GM20000 (cell line): ENCODE data around the gene PSMC5.

Experiments used
- DNase-seq: peaks from one replicate; pipeline ENCODE4 v3.0.0; 2012; ENCODE audit warnings: low spot score
- CTCF ChIP-seq: IDR thresholded peaks from 2 replicates; pipeline ENCODE4 v1.5.1; 2012; ENCODE audit warnings: mild to moderate bottlenecking, control low read depth; ENCODE audit errors: extremely low read depth, missing control alignments

Gene PSMC5

GRCh38 chr17:63822537-63822936 is 4.7 kb upstream of the PSMC5 start:
- no peak for TF ChIP-seq CTCF
- no peak for DNase-seq

DNA sequence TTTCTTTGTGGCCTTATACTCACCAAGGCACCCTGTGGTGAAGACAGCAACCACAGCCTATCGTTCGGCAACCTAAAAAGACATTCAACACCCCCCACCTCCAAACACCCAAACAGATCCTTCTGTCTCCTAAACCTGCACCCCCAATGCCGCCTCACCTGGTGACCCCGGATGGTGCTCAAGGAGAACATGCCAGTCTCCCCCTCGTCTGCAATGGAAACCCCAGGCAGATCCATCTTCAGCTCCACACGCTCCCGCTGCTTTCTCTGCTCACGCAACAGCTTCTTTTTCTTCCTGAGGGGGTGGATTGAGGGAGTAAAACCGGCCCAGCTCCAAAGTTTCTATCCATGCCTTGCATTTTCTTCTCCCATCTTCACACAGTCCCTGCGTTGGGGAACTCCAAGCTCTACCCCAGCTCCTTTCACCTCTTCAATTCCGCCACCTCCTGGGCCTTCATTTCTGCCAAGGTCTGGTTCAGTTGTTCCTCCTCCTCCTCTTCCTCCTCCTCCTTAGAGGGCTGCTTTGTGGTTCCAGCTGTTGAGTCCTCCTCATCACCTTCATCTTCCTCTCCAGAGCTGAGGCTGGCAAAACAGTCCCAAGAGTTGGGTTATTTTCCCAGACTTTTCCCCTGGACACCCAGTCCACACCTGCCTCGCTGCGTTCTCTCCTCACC is 3.4 kb upstream of the PSMC5 start:
- TF ChIP-seq CTCF: no peak
- DNase-seq: no peak

- no peak for TF ChIP-seq CTCF
- no peak for DNase-seq
These were observed 2.9 kb upstream of the PSMC5 start for GRCh38 chr17:63824362-63824761.

- no peak for DNase-seq
- TF ChIP-seq CTCF: no peak
These were observed 696 bp upstream of the PSMC5 start for GRCh38 chr17:63826468-63827001.

DNA sequence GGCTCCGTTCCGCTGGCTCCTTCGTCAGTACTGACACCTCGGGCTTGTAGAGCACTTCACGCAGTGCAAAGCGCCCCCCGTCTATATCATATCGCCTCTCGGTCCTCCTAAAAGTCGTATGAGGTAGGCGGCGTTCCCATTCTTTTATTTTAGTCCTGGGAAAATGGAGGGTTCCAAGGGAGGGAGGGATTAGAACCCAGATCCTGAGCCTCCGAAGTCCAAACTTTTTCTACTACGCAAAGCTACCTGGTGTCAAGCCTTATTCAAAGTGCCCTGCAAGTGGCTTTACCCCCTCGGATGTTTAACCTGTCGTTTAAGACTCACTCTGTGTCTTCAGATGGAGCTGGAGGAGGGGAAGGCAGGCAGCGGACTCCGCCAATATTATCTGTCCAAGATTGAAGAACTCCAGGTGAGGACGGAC is 580 bp downstream of the PSMC5 start:
- no peak for TF ChIP-seq CTCF
- no peak for DNase-seq

- DNase-seq: no peak
- TF ChIP-seq CTCF: no peak
These were observed 1.7 kb downstream of the PSMC5 start for GRCh38 chr17:63828936-63829335.

DNA sequence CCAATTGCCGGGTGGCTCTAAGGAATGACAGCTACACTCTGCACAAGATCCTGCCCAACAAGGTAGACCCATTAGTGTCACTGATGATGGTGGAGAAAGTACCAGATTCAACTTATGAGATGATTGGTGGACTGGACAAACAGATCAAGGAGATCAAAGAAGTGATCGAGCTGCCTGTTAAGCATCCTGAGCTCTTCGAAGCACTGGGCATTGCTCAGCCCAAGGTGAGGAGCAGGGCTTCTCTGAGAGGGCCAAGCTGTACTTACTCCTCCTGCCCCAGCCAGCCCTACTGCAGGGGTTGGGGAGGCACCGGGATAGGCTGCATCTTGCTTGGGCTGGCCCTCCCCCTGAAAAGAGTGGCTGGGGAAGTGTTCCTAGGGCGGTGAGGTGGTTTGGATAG is 3.0 kb downstream of the PSMC5 start:
- no peak for DNase-seq
- TF ChIP-seq CTCF: no peak
